Smooth muscle cell (in vitro differentiated cells): ENCODE measurements around the gene P2RX2. TPM values are rescaled to one million over a fixed set of nuclear protein-coding genes. Genes with fewer than 3 reads are reported as not detected.

Experiments used
- DNase-seq: peaks from one replicate; lab custom pipeline; 2025; ENCODE audit not compliant: unreplicated experiment; lab: John Stamatoyannopoulos, UW
- H2AFZ ChIP-seq: fragments of 200-600 bp; sonication (generic); 2 replicates; pipeline ENCODE4 v1.6.0; 2016; ENCODE audit warnings: antibody characterized with exemption, low read depth, mild to moderate bottlenecking
- H3F3A ChIP-seq: fragments of 200-600 bp; sonication (generic); 2 replicates; pipeline ENCODE4 v1.6.0; 2017; ENCODE audit warnings: antibody characterized with exemption, low read depth
- H3K27ac ChIP-seq: fragments of 200-600 bp; sonication (generic); 2 replicates; pipeline ENCODE4 v1.5.1; 2016; ENCODE audit warnings: low read depth, mild to moderate bottlenecking
- H3K27me3 ChIP-seq: fragments of 200-600 bp; sonication (generic); 2 replicates; pipeline ENCODE4 v1.6.1; 2016; ENCODE audit warnings: low read depth, mild to moderate bottlenecking
- H3K36me3 ChIP-seq: fragments of 200-600 bp; sonication (generic); 2 replicates; pipeline ENCODE4 v1.5.1; 2016; ENCODE audit warnings: low read depth
- H3K4me1 ChIP-seq: fragments of 200-600 bp; sonication (generic); 2 replicates; pipeline ENCODE4 v1.5.1; 2016; ENCODE audit warnings: low read depth
- H3K4me2 ChIP-seq: fragments of 200-600 bp; sonication (generic); 2 replicates; pipeline ENCODE4 v1.6.0; 2016; ENCODE audit warnings: mild to moderate bottlenecking
- H3K4me3 ChIP-seq: fragments of 200-600 bp; sonication (generic); 2 replicates; pipeline ENCODE4 v1.5.1; 2016; ENCODE audit warnings: mild to moderate bottlenecking
- H3K79me2 ChIP-seq: fragments of 200-600 bp; sonication (generic); 2 replicates; pipeline ENCODE4 v1.6.0; 2016; ENCODE audit warnings: low read depth, mild to moderate bottlenecking
- H3K9ac ChIP-seq: fragments of 200-600 bp; sonication (generic); 2 replicates; pipeline ENCODE4 v1.6.0; 2016; ENCODE audit warnings: low read depth
- H3K9me3 ChIP-seq: fragments of 200-600 bp; sonication (generic); replicated peaks from 2 replicates; pipeline ENCODE4 v1.5.1; 2016; ENCODE audit warnings: low read depth
- H4K20me1 ChIP-seq: fragments of 200-600 bp; sonication (generic); 2 replicates; pipeline ENCODE4 v1.6.0; 2016; ENCODE audit warnings: low read depth
- WGBS: methylation state at CpG from one replicate; pipeline ENCODE4 v1.1.7; 2016; ENCODE audit warnings: low lambda C conversion rate; 5-methylcytosine and 5-hydroxymethylcytosine counted together
- polyA plus RNA-seq: library from polyadenylated mRNA; unstranded; fragments of >200 nt; fragmentation: Nextera tagmentation; extraction: Ambion mirVana; gene quantifications from 2 replicates; pipeline ENCODE4 v1.2.1, GENCODE V29; 2016
- total RNA-seq: library from RNA; depleted of rRNA; stranded (reverse); fragments of >200 nt; gene quantifications from 2 replicates; pipeline ENCODE4 v1.2.3, GENCODE V29; 2014
- TF ChIP-seq, protein P1 (sequence below): fragments of 200-600 bp; sonication (generic); IDR thresholded peaks from 2 replicates; pipeline ENCODE4 v1.5.1; 2017; ENCODE audit warnings: borderline replicate concordance, mild to moderate bottlenecking, antibody characterized with exemption; ENCODE audit not compliant: insufficient read depth, poor library complexity, severe bottlenecking

P2RX2 gene
- total and polyA plus RNA-seq, 2 experiments from 2014 or later = not detected

DNA sequence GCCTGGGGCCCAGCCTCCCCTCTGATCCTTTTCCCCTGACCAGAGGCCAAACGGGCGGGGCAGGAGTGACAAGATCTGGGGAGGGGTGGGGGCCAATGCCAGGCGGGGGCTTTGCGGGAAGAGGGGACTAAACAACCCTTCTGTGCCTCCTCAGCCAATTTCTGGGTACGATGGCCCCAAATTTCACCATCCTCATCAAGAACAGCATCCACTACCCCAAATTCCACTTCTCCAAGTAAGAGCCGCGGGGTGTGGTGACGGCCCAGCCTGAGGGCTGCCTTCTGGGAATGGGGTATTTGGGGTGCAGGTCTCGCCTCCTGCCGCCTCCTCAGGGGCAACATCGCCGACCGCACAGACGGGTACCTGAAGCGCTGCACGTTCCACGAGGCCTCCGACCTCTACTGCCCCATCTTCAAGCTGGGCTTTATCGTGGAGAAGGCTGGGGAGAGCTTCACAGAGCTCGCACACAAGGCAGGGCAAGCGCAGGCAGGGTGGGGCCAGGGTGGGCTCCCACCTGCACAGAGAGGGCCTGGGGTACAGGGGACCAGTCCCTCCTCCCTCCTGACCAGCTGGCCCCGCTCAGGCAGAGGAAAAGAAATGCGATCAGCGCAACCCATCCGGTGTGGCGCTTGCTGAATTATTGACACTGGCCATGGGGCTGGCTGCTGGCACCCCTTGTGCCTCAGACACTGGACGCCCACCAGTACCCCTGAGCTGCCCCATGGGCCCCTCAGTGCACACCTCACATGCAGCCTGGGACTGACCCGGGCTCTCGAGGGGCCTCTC is 1.7 kb downstream of the P2RX2 start:
- H2AFZ ChIP-seq = no peak overlapping the region
- WGBS = 82% methylated on average over 27 of the region's 29 CpGs
- peaks cover 3% of the 10 kb centered on the region for H4K20me1 ChIP-seq
- peaks cover 3% of the 10 kb centered on the region for H3K4me1 ChIP-seq
- H3K9ac ChIP-seq = no peak overlapping the region
- peaks cover 4% of the 10 kb centered on the region for H3F3A ChIP-seq
- H3K27me3 ChIP-seq = peaks cover 50% of the 10 kb centered on the region
- H3K36me3 ChIP-seq = no peaks in the 10 kb centered on the region
- DNase-seq = no peak
- no peak overlapping the region for H3K4me3 ChIP-seq
- H3K9me3 ChIP-seq = peaks cover 6% of the 10 kb centered on the region
- TF ChIP-seq, protein P1, sequence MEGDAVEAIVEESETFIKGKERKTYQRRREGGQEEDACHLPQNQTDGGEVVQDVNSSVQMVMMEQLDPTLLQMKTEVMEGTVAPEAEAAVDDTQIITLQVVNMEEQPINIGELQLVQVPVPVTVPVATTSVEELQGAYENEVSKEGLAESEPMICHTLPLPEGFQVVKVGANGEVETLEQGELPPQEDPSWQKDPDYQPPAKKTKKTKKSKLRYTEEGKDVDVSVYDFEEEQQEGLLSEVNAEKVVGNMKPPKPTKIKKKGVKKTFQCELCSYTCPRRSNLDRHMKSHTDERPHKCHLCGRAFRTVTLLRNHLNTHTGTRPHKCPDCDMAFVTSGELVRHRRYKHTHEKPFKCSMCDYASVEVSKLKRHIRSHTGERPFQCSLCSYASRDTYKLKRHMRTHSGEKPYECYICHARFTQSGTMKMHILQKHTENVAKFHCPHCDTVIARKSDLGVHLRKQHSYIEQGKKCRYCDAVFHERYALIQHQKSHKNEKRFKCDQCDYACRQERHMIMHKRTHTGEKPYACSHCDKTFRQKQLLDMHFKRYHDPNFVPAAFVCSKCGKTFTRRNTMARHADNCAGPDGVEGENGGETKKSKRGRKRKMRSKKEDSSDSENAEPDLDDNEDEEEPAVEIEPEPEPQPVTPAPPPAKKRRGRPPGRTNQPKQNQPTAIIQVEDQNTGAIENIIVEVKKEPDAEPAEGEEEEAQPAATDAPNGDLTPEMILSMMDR = no peak
- H3K79me2 ChIP-seq = no peaks in the 10 kb centered on the region
- H3K27ac ChIP-seq = no peak overlapping the region
- no peak overlapping the region for H3K4me2 ChIP-seq

DNA sequence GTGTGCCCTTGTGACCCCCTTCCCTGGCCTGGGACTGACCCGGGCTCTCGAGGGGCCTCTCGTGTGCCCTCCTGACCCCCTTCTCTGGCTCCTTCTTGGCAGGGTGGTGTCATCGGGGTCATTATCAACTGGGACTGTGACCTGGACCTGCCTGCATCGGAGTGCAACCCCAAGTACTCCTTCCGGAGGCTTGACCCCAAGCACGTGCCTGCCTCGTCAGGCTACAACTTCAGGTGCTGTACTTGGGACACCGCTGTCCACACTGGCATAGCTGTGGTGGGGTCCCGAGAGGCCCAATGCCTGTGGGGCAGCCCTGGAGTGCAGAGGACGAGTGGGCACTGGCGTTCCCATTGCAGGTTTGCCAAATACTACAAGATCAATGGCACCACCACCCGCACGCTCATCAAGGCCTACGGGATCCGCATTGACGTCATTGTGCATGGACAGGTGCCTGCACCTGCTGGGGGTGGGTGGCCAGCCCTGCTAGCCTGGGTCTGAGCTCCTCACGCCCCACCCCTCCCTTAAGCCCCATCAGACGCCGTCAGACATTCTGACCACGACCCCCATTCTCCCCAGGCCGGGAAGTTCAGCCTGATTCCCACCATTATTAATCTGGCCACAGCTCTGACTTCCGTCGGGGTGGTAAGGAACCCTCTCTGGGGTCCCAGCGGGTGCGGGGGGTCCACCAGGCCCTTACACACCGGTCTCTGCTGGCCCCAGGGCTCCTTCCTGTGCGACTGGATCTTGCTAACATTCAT is 2.5 kb downstream of the P2RX2 start:
- Histone ChIP-seq H3K9ac (no peak overlapping the region), H3K27ac (no peak overlapping the region), H3K4me1 (peaks cover 3% of the 10 kb centered on the region), H3K79me2 (no peaks in the 10 kb centered on the region), H3K4me2 (no peak overlapping the region), H3F3A (peaks cover 4% of the 10 kb centered on the region), H4K20me1 (peaks cover 3% of the 10 kb centered on the region), H3K9me3 (peaks cover 6% of the 10 kb centered on the region), H3K36me3 (no peaks in the 10 kb centered on the region), H3K27me3 (peaks cover 43% of the 10 kb centered on the region), H2AFZ (no peak overlapping the region), H3K4me3 (no peak overlapping the region)
- 90% methylated on average over 20 of the region's 28 CpGs for WGBS
- TF ChIP-seq, protein P1 = no peak
- DNase-seq = no peak

DNA sequence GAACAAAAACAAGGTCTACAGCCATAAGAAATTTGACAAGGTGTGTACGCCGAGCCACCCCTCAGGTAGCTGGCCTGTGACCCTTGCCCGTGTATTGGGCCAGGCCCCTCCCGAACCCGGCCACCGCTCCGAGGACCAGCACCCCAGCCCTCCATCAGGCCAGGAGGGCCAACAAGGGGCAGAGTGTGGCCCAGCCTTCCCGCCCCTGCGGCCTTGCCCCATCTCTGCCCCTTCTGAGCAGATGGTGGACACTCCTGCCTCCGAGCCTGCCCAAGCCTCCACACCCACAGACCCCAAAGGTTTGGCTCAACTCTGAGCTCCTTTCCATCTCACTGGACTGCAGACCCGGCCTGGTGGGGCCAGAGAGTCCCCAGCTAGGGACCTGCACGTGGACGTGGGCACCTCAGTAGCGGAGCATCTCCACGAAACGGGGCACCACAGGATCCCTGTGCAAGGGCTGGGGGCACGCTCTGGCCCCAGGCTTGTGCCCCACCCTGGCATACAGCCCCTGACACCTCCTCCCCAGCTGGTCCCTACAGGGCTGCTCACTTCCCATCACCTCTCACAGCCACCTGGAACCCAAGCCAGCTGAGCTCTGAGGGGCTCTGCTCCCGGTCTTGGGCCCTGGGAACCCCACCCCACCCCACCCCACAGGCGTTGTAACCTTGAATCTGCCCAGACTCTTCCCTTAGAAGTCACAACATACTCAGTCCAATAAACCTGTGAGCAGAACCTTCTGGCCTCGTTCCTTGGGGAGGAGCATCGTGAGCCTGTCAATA is 3.3 kb downstream of the P2RX2 start:
- no peak for DNase-seq
- peaks cover 3% of the 10 kb centered on the region for H3K4me1 ChIP-seq
- peaks cover 3% of the 10 kb centered on the region for H4K20me1 ChIP-seq
- no peak overlapping the region for H2AFZ ChIP-seq
- TF ChIP-seq, protein P1 = no peak
- 92% methylated on average over 20 of the region's 21 CpGs for WGBS
- no peaks in the 10 kb centered on the region for H3K79me2 ChIP-seq
- H3K9me3 ChIP-seq = peaks cover 6% of the 10 kb centered on the region
- peaks cover 35% of the 10 kb centered on the region for H3K27me3 ChIP-seq
- no peak overlapping the region for H3K4me2 ChIP-seq
- H3K36me3 ChIP-seq = no peaks in the 10 kb centered on the region
- peaks cover 4% of the 10 kb centered on the region for H3F3A ChIP-seq
- no peak overlapping the region for H3K4me3 ChIP-seq
- no peak overlapping the region for H3K9ac ChIP-seq
- no peak overlapping the region for H3K27ac ChIP-seq
